ENCODE data around the gene ARPP19. TPM values are rescaled to one million over a fixed set of nuclear protein-coding genes. Genes with fewer than 3 reads are reported as not detected.

ARPP19 gene
- total and polyA plus RNA-seq, 10 of the 15 experiments (the other 5 are each of a cell fraction or from before 2014, with no cell fraction given) = 77.2 to 167 (median 121) TPM

DNA sequence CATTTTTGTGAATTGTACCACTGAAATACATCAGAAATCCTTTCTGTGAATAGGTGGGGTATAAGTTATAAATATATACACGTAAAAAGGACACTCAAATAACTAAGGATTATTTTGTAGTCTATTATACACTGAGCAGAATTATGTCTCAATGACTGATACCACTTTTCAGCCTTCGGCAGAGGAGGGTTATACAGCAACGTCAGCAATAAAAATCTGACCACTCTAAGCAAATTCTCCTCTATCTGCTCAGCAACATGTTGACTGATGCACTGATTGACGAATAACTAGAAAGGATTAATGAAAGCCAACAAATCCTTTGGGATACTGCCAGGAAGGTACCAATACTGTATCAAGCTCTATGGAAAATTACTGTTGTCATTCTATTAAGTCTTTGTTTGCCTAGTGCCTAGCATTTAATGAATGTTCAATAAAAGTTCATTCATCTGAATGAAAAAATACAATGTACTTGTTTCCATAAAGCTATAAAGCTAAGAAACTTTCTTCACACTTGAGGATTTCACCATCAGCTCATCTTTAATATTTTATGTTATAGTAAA is 5.2 kb downstream of the ARPP19 start:
- BruUV-seq (replicated peaks) = no TSS peak
- DNase-seq (ENCODE audit: low read depth, low spot score) (no peak), FAIRE-seq (no peak), ATAC-seq (no peak)
- H3K9me3 ChIP-seq (replicated peaks; ENCODE audit: control insufficient read depth, insufficient read depth, low read length) = no peaks in the 10 kb centered on the region; the same call in 2 of the 3 replicates
- TF ChIP-seq MYB (IDR thresholded peaks at IDR 0.05; ENCODE audit: borderline replicate concordance, low read depth, low read length) (no peak), TARDBP (IDR thresholded peaks at IDR 0.05; ENCODE audit: borderline replicate concordance) (no peak), NFIC (IDR thresholded peaks at IDR 0.05; ENCODE audit: low read depth, low read length) (no peak), EED (IDR thresholded peaks at IDR 0.05; ENCODE audit: low read depth) (no peak)
- ChIA-PET SMC1A (ENCODE audit: uncharacterized antibody, unreplicated experiment) (interaction anchor here (0.9 to 5.1 kb wide), 15 partner anchors 9 to 347 kb away, joined by 3 to 49 read pairs (median 4); no protein-coding TSS in a partner anchor), RAD21 (ENCODE audit: unreplicated experiment) (interaction anchor here (0.8 to 5.0 kb wide), 9 partner anchors 11 to 232 kb away, joined by 3 to 37 read pairs (median 7); partner anchors contain the start of gene MYO5A), CTCF (interaction anchor here (1.1 to 4.3 kb wide), 5 partner anchors 10 to 232 kb away, joined by 3 to 37 read pairs (median 12); no protein-coding TSS in a partner anchor), POLR2A (interaction anchor here (1.3 kb wide), 2 partner anchors 28 to 98 kb away, joined by 3 to 4 read pairs; no protein-coding TSS in a partner anchor)
- peaks cover 22% of the 10 kb centered on the region for H3K4me1 ChIP-seq (ENCODE audit: control insufficient read depth, insufficient read depth, low read length)
- H4K20me1 ChIP-seq (ENCODE audit: control insufficient read depth, insufficient read depth) = peaks cover 2% of the 10 kb centered on the region; the same call in 1 of the 2 replicates
- peak overlapping the region; percentile 6 for H3K4me2 ChIP-seq (ENCODE audit: control insufficient read depth, insufficient read depth)
- peak overlapping the region; percentile 33 for H3K4me3 ChIP-seq
- intact Hi-C loops (cut with micrococcal nuclease; ENCODE audit: unreplicated experiment) (no loop called here), in situ Hi-C loops (cut with MboI) (no loop called here)
- 79% methylated on average over 4 of the region's 4 CpGs for WGBS (ENCODE audit: insufficient coverage, insufficient replicate concordance, low lambda C conversion rate, missing lambda C conversion rate)
- peaks cover 100% of the 10 kb centered on the region for H3K79me2 ChIP-seq (ENCODE audit: control insufficient read depth, insufficient read depth, low read length)
- H3K27me3 ChIP-seq (replicated peaks in 1 of 2; ENCODE audit: control insufficient read depth in 2 of 2, insufficient read depth in 2 of 2, low read length in 1 of 2) = no peaks in the 10 kb centered on the region
- no peak overlapping the region for H3K27ac ChIP-seq (ENCODE audit: control insufficient read depth, insufficient read depth)
- peaks cover 0 to 4% of the 10 kb centered on the region in 2 experiments; a peak in 1 of 4 replicates for H3K36me3 ChIP-seq (ENCODE audit: control insufficient read depth in 2 of 2, insufficient read depth in 2 of 2, low read length in 1 of 2)
- H2AFZ ChIP-seq (ENCODE audit: control insufficient read depth, low read depth, low read length) = no peak overlapping the region
- H3K9ac ChIP-seq (ENCODE audit: control insufficient read depth, insufficient read depth, low read length) = no peak overlapping the region

DNA sequence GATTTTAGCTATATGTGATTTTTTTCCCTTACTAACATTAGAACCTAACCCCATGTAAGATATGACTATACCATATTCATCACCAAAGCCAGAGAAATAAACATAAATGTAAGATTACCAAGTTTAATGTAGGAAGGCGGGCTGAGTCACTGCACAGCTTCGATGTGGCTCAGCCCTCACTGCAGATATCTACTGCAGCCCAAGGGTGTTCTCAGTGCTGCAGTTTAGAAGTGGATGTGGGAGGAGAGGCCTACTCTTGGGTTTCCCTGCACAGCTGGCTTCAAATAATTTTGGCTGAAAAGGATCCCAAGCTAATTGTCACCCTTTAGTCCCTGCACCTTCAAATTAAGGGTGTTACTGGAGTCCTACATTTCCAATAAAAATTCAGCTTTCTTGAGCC is 9.3 kb downstream of the ARPP19 start:
- Histone ChIP-seq H3K4me3 (peak overlapping the region; percentile 53), H3K9ac (ENCODE audit: control insufficient read depth, insufficient read depth, low read length) (no peak overlapping the region), H3K27me3 (replicated peaks in 1 of 2; ENCODE audit: control insufficient read depth in 2 of 2, insufficient read depth in 2 of 2, low read length in 1 of 2) (no peaks in the 10 kb centered on the region), H3K36me3 (ENCODE audit: control insufficient read depth in 2 of 2, insufficient read depth in 2 of 2, low read length in 1 of 2) (peaks cover 4 to 8% of the 10 kb centered on the region in 2 experiments), H3K9me3 (replicated peaks; ENCODE audit: control insufficient read depth, insufficient read depth, low read length) (no peaks in the 10 kb centered on the region; the same call in 2 of the 3 replicates), H3K27ac (ENCODE audit: control insufficient read depth, insufficient read depth) (peak overlapping the region; percentile 85), H2AFZ (ENCODE audit: control insufficient read depth, low read depth, low read length) (no peak overlapping the region), H4K20me1 (ENCODE audit: control insufficient read depth, insufficient read depth) (no peaks in the 10 kb centered on the region), H3K79me2 (ENCODE audit: control insufficient read depth, insufficient read depth, low read length) (peaks cover 94% of the 10 kb centered on the region), H3K4me2 (ENCODE audit: control insufficient read depth, insufficient read depth) (peak overlapping the region; percentile 90), H3K4me1 (ENCODE audit: control insufficient read depth, insufficient read depth, low read length) (peaks cover 26% of the 10 kb centered on the region)
- 0% methylated on average over 2 of the region's 2 CpGs for WGBS (ENCODE audit: insufficient coverage, insufficient replicate concordance, low lambda C conversion rate, missing lambda C conversion rate)
- POLR2A ChIA-PET = interaction anchor here (0.6 to 2.0 kb wide), 6 partner anchors 9 to 456 kb away, joined by 3 to 5 read pairs (median 4); no protein-coding TSS in a partner anchor
- CTCF ChIA-PET = interaction anchor here (0.6 to 2.3 kb wide), 6 partner anchors 39 to 180 kb away, joined by 3 to 10 read pairs (median 4); partner anchors contain the start of gene ATOSA
- intact Hi-C loops (cut with micrococcal nuclease; ENCODE audit: unreplicated experiment) (no loop called here), in situ Hi-C loops (cut with MboI) (no loop called here)
- ATAC-seq = peak; percentile 58
- RAD21 ChIA-PET (ENCODE audit: unreplicated experiment) = interaction anchor here (0.7 to 5.7 kb wide), 5 partner anchors 32 to 333 kb away, joined by 3 to 42 read pairs (median 5); no protein-coding TSS in a partner anchor
- no TSS peak for BruUV-seq (replicated peaks)
- no peak for DNase-seq (ENCODE audit: low read depth, low spot score)
- no peak for FAIRE-seq
- SMC1A ChIA-PET (ENCODE audit: uncharacterized antibody, unreplicated experiment) = interaction anchor here (0.6 to 2.8 kb wide), 12 partner anchors 7 to 327 kb away, joined by 3 to 9 read pairs (median 4); no protein-coding TSS in a partner anchor
- TF ChIP-seq, protein P1, sequence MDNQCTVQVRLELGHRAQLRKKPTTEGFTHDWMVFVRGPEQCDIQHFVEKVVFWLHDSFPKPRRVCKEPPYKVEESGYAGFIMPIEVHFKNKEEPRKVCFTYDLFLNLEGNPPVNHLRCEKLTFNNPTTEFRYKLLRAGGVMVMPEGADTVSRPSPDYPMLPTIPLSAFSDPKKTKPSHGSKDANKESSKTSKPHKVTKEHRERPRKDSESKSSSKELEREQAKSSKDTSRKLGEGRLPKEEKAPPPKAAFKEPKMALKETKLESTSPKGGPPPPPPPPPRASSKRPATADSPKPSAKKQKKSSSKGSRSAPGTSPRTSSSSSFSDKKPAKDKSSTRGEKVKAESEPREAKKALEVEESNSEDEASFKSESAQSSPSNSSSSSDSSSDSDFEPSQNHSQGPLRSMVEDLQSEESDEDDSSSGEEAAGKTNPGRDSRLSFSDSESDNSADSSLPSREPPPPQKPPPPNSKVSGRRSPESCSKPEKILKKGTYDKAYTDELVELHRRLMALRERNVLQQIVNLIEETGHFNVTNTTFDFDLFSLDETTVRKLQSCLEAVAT (IDR thresholded peaks at IDR 0.05) = no peak
- peak; percentile 28; the same call in 1 of the 2 replicates for TF ChIP-seq POLR2AphosphoS5 (IDR thresholded peaks at IDR 0.05; ENCODE audit: low read length)
- TF ChIP-seq EZH2 (IDR thresholded peaks at IDR 0.05; ENCODE audit: borderline replicate concordance, control insufficient read depth, low read depth, low read length) = no peak
- TF ChIP-seq EP300 (IDR thresholded peaks at IDR 0.05; ENCODE audit: borderline replicate concordance in 1 of 2, control insufficient read depth in 1 of 2, low read depth in 2 of 2, low read length in 2 of 2) = no peak
- TF ChIP-seq RCOR1 (conservative IDR thresholded peaks at IDR 0.05; ENCODE audit: low read depth, low read length) = no peak
- TF ChIP-seq, protein P2, sequence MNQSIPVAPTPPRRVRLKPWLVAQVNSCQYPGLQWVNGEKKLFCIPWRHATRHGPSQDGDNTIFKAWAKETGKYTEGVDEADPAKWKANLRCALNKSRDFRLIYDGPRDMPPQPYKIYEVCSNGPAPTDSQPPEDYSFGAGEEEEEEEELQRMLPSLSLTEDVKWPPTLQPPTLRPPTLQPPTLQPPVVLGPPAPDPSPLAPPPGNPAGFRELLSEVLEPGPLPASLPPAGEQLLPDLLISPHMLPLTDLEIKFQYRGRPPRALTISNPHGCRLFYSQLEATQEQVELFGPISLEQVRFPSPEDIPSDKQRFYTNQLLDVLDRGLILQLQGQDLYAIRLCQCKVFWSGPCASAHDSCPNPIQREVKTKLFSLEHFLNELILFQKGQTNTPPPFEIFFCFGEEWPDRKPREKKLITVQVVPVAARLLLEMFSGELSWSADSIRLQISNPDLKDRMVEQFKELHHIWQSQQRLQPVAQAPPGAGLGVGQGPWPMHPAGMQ (IDR thresholded peaks at IDR 0.05; ENCODE audit: borderline replicate concordance) = no peak
- 0 out of 2 replicates have a peak, but pooled peaks have one; percentile 5 for TF ChIP-seq CREB1 (IDR thresholded peaks at IDR 0.05; ENCODE audit: low read depth)
- TF ChIP-seq CEBPB (IDR thresholded peaks at IDR 0.05; ENCODE audit: borderline replicate concordance in 1 of 2, low read depth in 2 of 2, low read length in 2 of 2) = no peak
- no peak for TF ChIP-seq MTA3 (IDR thresholded peaks at IDR 0.05; ENCODE audit: borderline replicate concordance, low read length)

All from GM12878 (cell line).